Liver (tissue), 3 donors: ENCODE results near the gene RADIL.

Source experiments
- CTCF ChIP-seq: fragments of 150-350 bp; IDR thresholded peaks from 2 replicates; pipeline ENCODE4 v1.5.1; 2017; ENCODE audit warnings: improper control_type of control experiment, low read depth, low read length; ENCODE audit not compliant: missing input control
- FOXA2 ChIP-seq: IDR thresholded peaks from 2 replicates; pipeline ENCODE4 v1.6.1; 2016; ENCODE audit warnings: antibody characterized with exemption
- GABPA ChIP-seq, 2 donors: IDR thresholded peaks in 1 of 2; conservative IDR thresholded peaks in 1 of 2; 2 replicates each; pipeline ENCODE4 v1.6.1; 2016; ENCODE audit warnings: antibody characterized with exemption in 2 of 2, mild to moderate bottlenecking in 1 of 2, moderate library complexity in 1 of 2
- SP1 ChIP-seq: IDR thresholded peaks from 2 replicates; pipeline ENCODE4 v1.6.1; 2018; ENCODE audit warnings: antibody characterized with exemption, mild to moderate bottlenecking
- ZBTB33 ChIP-seq: IDR thresholded peaks from 2 replicates; pipeline ENCODE4 v1.6.1; 2016; ENCODE audit warnings: antibody characterized with exemption
- donor health status: healthy.
- donor health status: healthy.

GRCh38 chr7:4871056-4871680 lies 12.3 kb downstream of the RADIL start:
- TF ChIP-seq ZBTB33 = no peak
- TF ChIP-seq SP1 = no peak
- TF ChIP-seq CTCF = no peak
- no peak for TF ChIP-seq GABPA (IDR thresholded peaks at IDR 0.05 in 1 of 2, conservative IDR thresholded peaks at IDR 0.05 in 1 of 2)
- no peak for TF ChIP-seq FOXA2
